ENCODE results near the gene BNC2. TPM values are rescaled to one million over a fixed set of nuclear protein-coding genes. Genes with fewer than 3 reads are reported as not detected.
"Not testable (repeated sequence)": the region's sequence is repeated elsewhere in the genome, so short reads cannot be mapped to it uniquely, and the experiment has no call there.

The BNC2 gene
- polyA plus RNA-seq, 4 donors, result 0.81 to 11.1 (median 1.3) TPM; not detected in 1

- WGBS, 3 donors, result 55 to 76% (median 66%) methylated on average over 6 of the region's 6 CpGs
- H3K27me3 ChIP-seq (ENCODE audit: control insufficient read depth in 3 of 3, insufficient read depth in 3 of 3, low read length in 3 of 3), result no peaks in the 10 kb centered on the region
- DNase-seq (no peak), FAIRE-seq (no peak)
- H3K4me1 ChIP-seq (ENCODE audit: control insufficient read depth in 3 of 3, insufficient read depth in 2 of 3, low read depth in 1 of 3, low read length in 2 of 3), result no peaks in the 10 kb centered on the region
- no peaks in the 10 kb centered on the region for H3K9me3 ChIP-seq (ENCODE audit: control insufficient read depth in 2 of 2, insufficient read depth in 1 of 2, low read depth in 1 of 2, low read length in 1 of 2)
- H3K36me3 ChIP-seq (ENCODE audit: control insufficient read depth in 3 of 3, insufficient read depth in 2 of 3, low read depth in 1 of 3, low read length in 3 of 3), result no peaks in the 10 kb centered on the region
- H3K4me3 ChIP-seq (ENCODE audit: low read depth in 1 of 3, low read length in 3 of 3), result no peak overlapping the region
- no peak overlapping the region for H3K27ac ChIP-seq (ENCODE audit: low read depth in 1 of 3, low read length in 2 of 3)
These were observed 384.7 kb downstream of the BNC2 start for GRCh38 chr9:16485575-16486321.

- DNase-seq (no peak), FAIRE-seq (no peak)
- Histone ChIP-seq H3K4me1 (ENCODE audit: control insufficient read depth in 3 of 3, insufficient read depth in 2 of 3, low read depth in 1 of 3, low read length in 2 of 3) (no peaks in the 10 kb centered on the region), H3K9me3 (ENCODE audit: control insufficient read depth in 2 of 2, insufficient read depth in 1 of 2, low read depth in 1 of 2, low read length in 1 of 2) (no peaks in the 10 kb centered on the region), H3K36me3 (ENCODE audit: control insufficient read depth in 3 of 3, insufficient read depth in 2 of 3, low read depth in 1 of 3, low read length in 3 of 3) (no peaks in the 10 kb centered on the region), H3K27me3 (ENCODE audit: control insufficient read depth in 3 of 3, insufficient read depth in 3 of 3, low read length in 3 of 3) (no peaks in the 10 kb centered on the region), H3K4me3 (ENCODE audit: low read depth in 1 of 3, low read length in 3 of 3) (no peak overlapping the region), H3K27ac (ENCODE audit: low read depth in 1 of 3, low read length in 2 of 3) (no peak overlapping the region)
- 81 to 83% (median 82%) methylated on average over 3 of the region's 3 CpGs for WGBS, 3 donors
These were observed 385.3 kb downstream of the BNC2 start for GRCh38 chr9:16485160-16485559.

GRCh38 chr9:16484744-16485143 lies 385.7 kb downstream of the BNC2 start:
- no peak overlapping the region for H3K4me3 ChIP-seq (ENCODE audit: low read depth in 1 of 3, low read length in 3 of 3)
- no peaks in the 10 kb centered on the region for H3K27me3 ChIP-seq (ENCODE audit: control insufficient read depth in 3 of 3, insufficient read depth in 3 of 3, low read length in 3 of 3)
- FAIRE-seq (no peak), DNase-seq (no peak)
- no peaks in the 10 kb centered on the region for H3K9me3 ChIP-seq (ENCODE audit: control insufficient read depth in 2 of 2, insufficient read depth in 1 of 2, low read depth in 1 of 2, low read length in 1 of 2)
- WGBS, 3 donors, result 56 to 63% (median 58%) methylated on average over 2 of the region's 2 CpGs
- H3K27ac ChIP-seq (ENCODE audit: low read depth in 1 of 3, low read length in 2 of 3), result no peak overlapping the region
- H3K36me3 ChIP-seq (ENCODE audit: control insufficient read depth in 3 of 3, insufficient read depth in 2 of 3, low read depth in 1 of 3, low read length in 3 of 3), result no peaks in the 10 kb centered on the region
- no peaks in the 10 kb centered on the region for H3K4me1 ChIP-seq (ENCODE audit: control insufficient read depth in 3 of 3, insufficient read depth in 2 of 3, low read depth in 1 of 3, low read length in 2 of 3)

GRCh38 chr9:16484180-16484579 lies 386.3 kb downstream of the BNC2 start:
- DNase-seq (no peak), FAIRE-seq (no peak)
- no peaks in the 10 kb centered on the region for H3K36me3 ChIP-seq (ENCODE audit: control insufficient read depth in 3 of 3, insufficient read depth in 2 of 3, low read depth in 1 of 3, low read length in 3 of 3)
- 53 to 59% (median 55%) methylated on average over 5 of the region's 5 CpGs for WGBS, 3 donors
- H3K9me3 ChIP-seq (ENCODE audit: control insufficient read depth in 2 of 2, insufficient read depth in 1 of 2, low read depth in 1 of 2, low read length in 1 of 2), result no peaks in the 10 kb centered on the region
- H3K27me3 ChIP-seq (ENCODE audit: control insufficient read depth in 3 of 3, insufficient read depth in 3 of 3, low read length in 3 of 3), result no peaks in the 10 kb centered on the region
- no peak overlapping the region for H3K27ac ChIP-seq (ENCODE audit: low read depth in 1 of 3, low read length in 2 of 3)
- H3K4me1 ChIP-seq (ENCODE audit: control insufficient read depth in 3 of 3, insufficient read depth in 2 of 3, low read depth in 1 of 3, low read length in 2 of 3), result no peaks in the 10 kb centered on the region
- no peak overlapping the region for H3K4me3 ChIP-seq (ENCODE audit: low read depth in 1 of 3, low read length in 3 of 3)

- no peak overlapping the region for H3K4me3 ChIP-seq (ENCODE audit: low read depth in 1 of 3, low read length in 3 of 3)
- FAIRE-seq (no peak), DNase-seq (no peak)
- H3K9me3 ChIP-seq (ENCODE audit: control insufficient read depth in 2 of 2, insufficient read depth in 1 of 2, low read depth in 1 of 2, low read length in 1 of 2), result no peaks in the 10 kb centered on the region
- no peak overlapping the region for H3K27ac ChIP-seq (ENCODE audit: low read depth in 1 of 3, low read length in 2 of 3)
- H3K36me3 ChIP-seq (ENCODE audit: control insufficient read depth in 3 of 3, insufficient read depth in 2 of 3, low read depth in 1 of 3, low read length in 3 of 3), result no peaks in the 10 kb centered on the region
- WGBS, 3 donors, result 75 to 84% (median 77%) methylated on average over 6 of the region's 6 CpGs
- no peaks in the 10 kb centered on the region for H3K4me1 ChIP-seq (ENCODE audit: control insufficient read depth in 3 of 3, insufficient read depth in 2 of 3, low read depth in 1 of 3, low read length in 2 of 3)
- H3K27me3 ChIP-seq (ENCODE audit: control insufficient read depth in 3 of 3, insufficient read depth in 3 of 3, low read length in 3 of 3), result no peaks in the 10 kb centered on the region
These were observed 387.7 kb downstream of the BNC2 start for GRCh38 chr9:16482764-16483163.

GRCh38 chr9:16480584-16480983 lies 389.9 kb downstream of the BNC2 start:
- not testable (repeated sequence) for H3K36me3 ChIP-seq (ENCODE audit: control insufficient read depth in 3 of 3, insufficient read depth in 2 of 3, low read depth in 1 of 3, low read length in 3 of 3); H3K4me1 ChIP-seq (ENCODE audit: control insufficient read depth in 3 of 3, insufficient read depth in 2 of 3, low read depth in 1 of 3, low read length in 2 of 3); H3K27ac ChIP-seq (ENCODE audit: low read depth in 1 of 3, low read length in 2 of 3); H3K27me3 ChIP-seq (ENCODE audit: control insufficient read depth in 3 of 3, insufficient read depth in 3 of 3, low read length in 3 of 3); H3K9me3 ChIP-seq (ENCODE audit: control insufficient read depth in 2 of 2, insufficient read depth in 1 of 2, low read depth in 1 of 2, low read length in 1 of 2); H3K4me3 ChIP-seq (ENCODE audit: low read depth in 1 of 3, low read length in 3 of 3); DNase-seq; FAIRE-seq
- WGBS, 3 donors, result 92 to 98% (median 96%) methylated on average over 18 to 20 of the region's 20 CpGs

GRCh38 chr9:16475996-16476395 lies 394.5 kb downstream of the BNC2 start:
- no peaks in the 10 kb centered on the region for H3K9me3 ChIP-seq (ENCODE audit: control insufficient read depth in 2 of 2, insufficient read depth in 1 of 2, low read depth in 1 of 2, low read length in 1 of 2)
- H3K27me3 ChIP-seq (ENCODE audit: control insufficient read depth in 3 of 3, insufficient read depth in 3 of 3, low read length in 3 of 3), result no peaks in the 10 kb centered on the region
- DNase-seq, result no peak
- 80 to 92% (median 83%) methylated on average over 7 of the region's 7 CpGs for WGBS, 3 donors
- no peak overlapping the region for H3K27ac ChIP-seq (ENCODE audit: low read depth in 1 of 3, low read length in 2 of 3)
- no peaks in the 10 kb centered on the region for H3K36me3 ChIP-seq (ENCODE audit: control insufficient read depth in 3 of 3, insufficient read depth in 2 of 3, low read depth in 1 of 3, low read length in 3 of 3)
- no peaks in the 10 kb centered on the region for H3K4me1 ChIP-seq (ENCODE audit: control insufficient read depth in 3 of 3, insufficient read depth in 2 of 3, low read depth in 1 of 3, low read length in 2 of 3)
- no peak overlapping the region for H3K4me3 ChIP-seq (ENCODE audit: low read depth in 1 of 3, low read length in 3 of 3)
- FAIRE-seq, result no peak

GRCh38 chr9:16475257-16475656 lies 395.2 kb downstream of the BNC2 start:
- no peaks in the 10 kb centered on the region for H3K36me3 ChIP-seq (ENCODE audit: control insufficient read depth in 3 of 3, insufficient read depth in 2 of 3, low read depth in 1 of 3, low read length in 3 of 3)
- H3K27ac ChIP-seq (ENCODE audit: low read depth in 1 of 3, low read length in 2 of 3), result no peak overlapping the region
- peaks cover 0 to 3% of the 10 kb centered on the region in 2 donors for H3K9me3 ChIP-seq (ENCODE audit: control insufficient read depth in 2 of 2, insufficient read depth in 1 of 2, low read depth in 1 of 2, low read length in 1 of 2)
- H3K4me3 ChIP-seq (ENCODE audit: low read depth in 1 of 3, low read length in 3 of 3), result no peak overlapping the region
- WGBS, 3 donors, result 72 to 81% (median 80%) methylated on average over 3 of the region's 3 CpGs
- H3K27me3 ChIP-seq (ENCODE audit: control insufficient read depth in 3 of 3, insufficient read depth in 3 of 3, low read length in 3 of 3), result no peaks in the 10 kb centered on the region
- FAIRE-seq (no peak), DNase-seq (no peak)
- H3K4me1 ChIP-seq (ENCODE audit: control insufficient read depth in 3 of 3, insufficient read depth in 2 of 3, low read depth in 1 of 3, low read length in 2 of 3), result no peaks in the 10 kb centered on the region

- H3K36me3 ChIP-seq (ENCODE audit: control insufficient read depth in 3 of 3, insufficient read depth in 2 of 3, low read depth in 1 of 3, low read length in 3 of 3), result no peaks in the 10 kb centered on the region
These were observed 401.3 kb downstream of the BNC2 start for GRCh38 chr9:16469184-16469583.

More at GRCh38 chr9:16469184-16469583, 401.3 kb downstream of the BNC2 start:
- Histone ChIP-seq H3K27ac (ENCODE audit: low read depth in 1 of 3, low read length in 2 of 3) (no peak overlapping the region), H3K27me3 (ENCODE audit: control insufficient read depth in 3 of 3, insufficient read depth in 3 of 3, low read length in 3 of 3) (no peaks in the 10 kb centered on the region), H3K4me3 (ENCODE audit: low read depth in 1 of 3, low read length in 3 of 3) (no peak overlapping the region), H3K9me3 (ENCODE audit: control insufficient read depth in 2 of 2, insufficient read depth in 1 of 2, low read depth in 1 of 2, low read length in 1 of 2) (peaks cover 0 to 3% of the 10 kb centered on the region in 2 donors), H3K4me1 (ENCODE audit: control insufficient read depth in 3 of 3, insufficient read depth in 2 of 3, low read depth in 1 of 3, low read length in 2 of 3) (no peaks in the 10 kb centered on the region)
- 70 to 72% (median 72%) methylated on average over 4 of the region's 4 CpGs for WGBS, 3 donors
- FAIRE-seq (no peak), DNase-seq (no peak)
